GM04504 (cell line): ENCODE results near the gene RAB11FIP4.

Experiments used
- DNase-seq: peaks from one replicate; pipeline ENCODE4 v3.0.0-alpha.2; 2012; ENCODE audit warnings: low read depth

RAB11FIP4 gene

DNA sequence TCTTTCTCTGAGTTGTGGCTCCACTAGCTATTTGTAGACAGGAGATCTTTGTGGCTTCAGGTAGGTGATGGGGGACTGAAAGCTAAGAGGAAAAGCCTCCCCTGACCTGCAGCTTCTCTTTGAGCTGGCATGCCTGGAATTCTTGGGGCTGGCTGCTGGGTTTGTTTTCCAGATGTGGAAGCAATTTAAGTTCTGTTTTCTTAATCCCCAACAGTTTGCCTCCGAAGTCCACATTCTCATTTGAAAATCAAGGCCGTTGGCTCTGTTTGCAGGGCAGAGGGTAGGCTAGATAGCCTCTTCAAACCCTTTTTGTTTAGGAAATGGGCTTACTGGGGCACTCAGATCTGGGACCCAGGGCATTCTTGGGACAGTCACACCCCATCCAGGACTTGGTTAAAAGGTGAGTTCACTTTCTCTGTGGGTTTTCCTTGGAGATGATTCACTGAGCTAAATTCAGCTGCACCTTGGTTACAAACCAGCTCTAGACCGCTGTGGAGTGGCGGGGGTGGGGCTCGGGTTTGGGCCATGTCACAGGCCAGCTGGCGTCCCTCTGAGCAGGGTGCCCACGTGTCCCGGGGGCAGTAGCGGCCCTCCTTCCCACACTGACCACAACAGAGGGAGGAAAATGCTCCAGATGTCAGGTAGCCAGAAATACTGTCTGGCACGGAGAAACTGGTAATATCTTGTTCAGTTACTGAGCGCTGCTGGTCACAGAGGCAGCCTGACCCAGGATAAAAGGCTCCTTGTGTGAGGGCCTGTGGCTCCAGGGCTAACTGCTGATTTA is 108.5 kb downstream of the RAB11FIP4 start:
- no peak for DNase-seq

DNA sequence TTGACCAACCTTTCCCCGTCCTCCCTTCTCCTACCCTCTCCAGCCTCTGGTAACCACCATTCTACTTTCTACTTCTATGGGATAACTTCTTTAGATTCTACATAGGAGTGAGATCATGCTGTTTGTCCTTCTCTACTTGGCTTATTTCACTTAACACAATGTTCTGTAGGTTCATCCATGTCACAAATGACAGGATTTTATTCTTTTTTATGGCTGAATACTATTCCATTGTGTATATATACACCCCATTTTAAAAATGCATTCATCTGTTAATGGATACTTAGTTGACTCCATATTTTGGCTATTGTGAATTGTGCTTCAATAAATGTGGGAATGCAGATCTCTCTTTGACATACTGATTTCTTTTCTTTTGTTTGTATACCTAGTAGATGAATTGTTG is 115.0 kb downstream of the RAB11FIP4 start:
- DNase-seq: no peak

DNA sequence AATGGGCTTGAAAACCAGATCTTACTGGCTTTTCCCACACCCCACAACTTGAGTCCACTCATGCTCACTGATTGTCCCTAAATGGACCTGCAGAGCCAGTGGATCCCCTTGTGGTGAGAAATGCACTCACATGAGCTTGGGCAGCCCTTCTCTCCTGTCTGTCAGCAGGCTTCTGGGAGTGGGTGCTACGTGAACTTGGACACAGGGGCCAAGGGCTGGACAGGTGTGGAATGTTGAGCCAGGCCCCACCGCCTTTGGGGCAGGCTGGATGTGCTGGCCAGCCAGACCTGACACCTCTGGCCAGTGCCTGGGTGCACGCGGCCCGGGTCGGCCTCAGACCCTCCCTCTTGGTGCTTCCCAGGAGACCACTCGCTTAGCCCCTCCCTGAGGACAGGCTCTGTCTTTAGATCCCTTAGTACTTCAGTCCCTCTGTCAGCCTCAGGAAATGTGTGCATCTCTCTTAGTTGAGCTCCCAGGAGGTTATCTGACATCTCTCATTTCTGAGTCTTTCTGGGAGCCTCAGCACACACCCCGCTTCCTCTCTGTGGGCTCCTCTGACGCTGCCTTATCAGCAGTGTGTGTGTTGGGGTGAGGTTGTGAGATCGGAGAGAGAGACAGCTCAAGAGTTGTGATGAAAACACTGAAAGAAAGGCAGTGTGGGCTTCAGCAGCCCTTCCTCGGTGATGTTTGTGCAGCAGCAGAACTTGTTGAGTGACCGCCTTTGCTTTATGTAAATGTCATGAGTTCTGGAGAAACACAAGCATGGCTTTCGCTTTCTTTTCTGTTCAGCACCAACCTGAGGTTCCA is 117.0 kb downstream of the RAB11FIP4 start:
- no peak for DNase-seq

DNA sequence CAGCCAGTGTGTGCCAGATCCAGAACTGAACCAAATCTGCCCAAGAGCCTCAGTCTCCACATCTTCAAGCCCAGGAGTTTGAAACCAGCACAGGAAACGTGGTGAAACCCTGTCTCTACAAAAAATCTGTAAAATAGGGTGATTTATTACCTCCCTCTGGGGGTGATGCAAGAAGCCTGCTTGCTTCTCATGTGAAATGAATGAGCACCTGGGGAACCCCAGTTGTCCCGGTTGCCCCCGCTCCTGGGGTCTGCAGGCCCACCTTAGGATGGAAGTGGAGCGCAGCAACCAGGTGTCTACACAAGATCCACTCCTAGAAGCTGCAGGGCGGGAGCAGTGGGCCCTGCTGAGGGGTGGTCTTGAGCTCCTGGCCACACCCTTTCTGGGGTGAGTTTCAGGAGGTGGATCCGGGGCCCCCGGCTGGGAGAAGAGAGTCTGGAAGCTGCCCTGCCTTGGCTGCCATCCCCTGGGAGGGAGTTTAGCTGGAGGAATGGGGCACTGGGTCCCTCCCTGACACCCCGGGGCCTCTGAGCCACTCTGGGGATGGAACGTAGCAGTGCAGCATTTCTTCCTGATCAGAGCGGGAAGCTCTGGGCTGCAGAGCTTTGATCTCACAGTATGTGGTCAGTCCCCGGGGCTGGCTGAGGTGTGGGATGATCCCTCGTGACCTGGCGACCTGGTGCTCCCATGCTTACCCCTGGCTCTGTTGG is 117.8 kb downstream of the RAB11FIP4 start:
- no peak for DNase-seq

DNA sequence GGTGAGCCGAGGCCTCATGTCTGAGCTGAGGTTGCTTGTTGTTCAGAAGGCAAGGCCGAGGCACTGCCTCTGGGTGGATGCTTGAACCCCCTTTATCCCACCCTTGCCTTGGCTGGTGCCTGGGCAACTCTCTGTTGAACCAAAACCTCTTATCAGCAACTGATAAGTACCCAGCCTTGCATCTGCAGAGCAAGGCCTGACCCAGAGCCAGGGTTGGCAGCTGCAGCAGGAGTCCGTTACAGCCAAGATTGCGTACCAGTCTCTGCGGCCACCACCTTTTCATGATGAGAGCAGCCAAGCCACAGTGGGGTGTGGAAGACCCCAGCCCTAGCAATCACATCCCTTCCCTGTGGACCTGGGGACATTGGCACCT is 118.3 kb downstream of the RAB11FIP4 start:
- DNase-seq: no peak

DNA sequence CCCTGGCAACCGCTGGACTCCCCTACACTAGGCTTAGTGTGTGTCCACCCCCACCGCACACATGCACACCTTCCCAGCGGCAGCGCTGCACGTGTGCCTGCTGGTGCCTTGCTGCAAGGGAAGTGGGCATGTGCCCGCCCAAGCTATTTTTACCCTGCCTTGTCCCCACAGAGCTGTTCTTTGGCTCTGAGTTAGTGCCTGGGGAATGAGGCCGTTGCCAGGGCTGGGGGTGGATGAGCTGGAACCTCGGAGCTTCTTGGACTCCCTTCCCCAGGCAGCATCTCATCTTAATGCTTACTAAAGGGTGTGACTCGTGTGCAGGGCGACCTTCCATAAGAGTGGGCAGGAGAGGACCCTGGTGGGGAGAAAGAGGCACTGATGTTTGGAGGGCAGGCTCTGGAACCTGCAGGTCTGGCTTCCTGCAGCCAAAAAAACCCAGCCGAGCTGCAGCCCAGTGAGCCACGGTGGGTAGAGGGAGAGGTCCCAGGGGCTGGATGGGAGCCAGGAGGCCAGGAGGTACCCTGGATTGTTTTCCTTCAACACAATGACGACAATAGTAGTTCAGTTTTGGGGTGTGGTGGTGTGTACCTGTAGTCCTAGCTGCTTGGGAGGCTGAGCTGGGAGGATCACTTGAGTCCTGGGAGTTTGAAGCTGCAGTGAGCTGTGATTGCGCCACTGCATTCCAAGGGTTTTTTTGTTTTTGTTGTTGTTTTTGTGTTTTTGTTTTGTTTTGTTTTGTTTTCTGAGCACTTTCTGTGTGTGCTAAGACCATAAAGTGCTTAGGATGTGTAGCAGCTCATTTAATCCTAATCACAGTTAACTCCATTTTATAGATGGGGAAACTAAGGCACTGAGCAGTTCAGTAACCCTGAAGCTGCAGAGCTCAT is 119.1 kb downstream of the RAB11FIP4 start:
- no peak for DNase-seq

DNA sequence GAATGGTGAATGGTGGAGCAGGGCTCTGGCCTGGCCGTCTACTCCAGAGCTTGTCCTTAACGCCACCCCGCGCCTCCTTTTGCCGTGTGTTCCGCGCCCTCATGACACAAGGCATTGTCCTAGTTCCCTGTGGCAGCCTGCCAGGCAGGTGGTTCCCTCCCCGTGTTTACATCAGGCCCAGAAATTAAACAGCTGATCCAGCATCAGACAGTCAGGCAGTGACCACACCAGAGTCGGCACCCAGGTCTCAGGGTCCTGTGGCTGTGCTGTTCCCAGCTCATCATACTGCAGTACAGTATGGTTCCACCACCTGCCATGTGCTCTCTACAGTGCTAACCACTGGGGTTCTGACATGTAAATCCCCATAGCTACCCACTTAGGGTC is 119.7 kb downstream of the RAB11FIP4 start:
- no peak for DNase-seq

DNA sequence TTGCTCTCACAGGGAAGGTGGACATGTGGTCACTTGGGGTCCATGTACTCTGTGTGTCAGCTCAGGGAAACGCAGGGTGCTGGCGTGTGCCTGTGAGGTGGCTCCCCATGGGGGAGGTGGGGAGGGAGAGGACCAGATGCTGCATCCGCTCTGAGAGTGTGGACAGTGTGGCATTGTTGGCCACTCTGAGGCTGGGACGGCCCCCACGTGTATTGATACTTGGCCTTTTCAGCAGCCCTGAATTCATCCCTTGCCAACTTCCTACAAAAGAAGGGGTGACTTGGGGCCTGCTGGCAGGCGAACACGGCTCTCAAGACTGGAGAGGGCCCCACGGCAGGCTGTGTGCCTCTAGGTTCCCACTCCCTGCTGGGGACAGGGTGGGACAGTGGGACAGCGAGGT is 120.1 kb downstream of the RAB11FIP4 start:
- DNase-seq: no peak

DNA sequence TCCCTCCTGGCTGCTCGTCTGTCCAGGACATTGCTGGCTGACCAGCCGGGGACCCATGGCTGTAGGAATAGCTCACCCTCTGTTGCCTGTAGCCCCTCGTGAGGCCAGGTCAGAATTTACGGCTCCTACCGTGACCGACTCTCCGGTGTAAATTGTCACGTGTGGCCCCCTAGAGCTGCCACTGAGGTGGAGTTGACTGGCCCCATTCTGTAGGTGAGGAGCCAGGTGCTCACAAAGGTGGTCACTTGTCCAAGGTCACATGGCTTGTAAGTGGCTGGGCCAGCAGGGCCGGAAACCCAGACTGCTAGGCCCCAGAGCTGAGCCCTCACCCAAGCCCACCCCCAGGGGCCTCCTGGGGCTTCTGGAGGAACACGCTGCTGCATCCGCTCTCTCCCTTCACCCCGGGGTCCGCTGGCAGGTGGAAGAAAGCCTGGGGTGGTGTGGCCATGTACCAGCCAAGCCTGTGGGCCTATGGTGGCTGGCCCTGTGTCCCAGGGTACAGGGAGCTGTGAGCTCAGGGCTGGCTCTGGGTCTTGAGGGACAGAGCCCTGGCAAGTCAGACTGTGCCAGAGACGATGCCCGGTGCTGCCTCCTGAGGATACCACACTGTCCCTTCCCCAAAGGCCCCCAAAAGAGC is 120.7 kb downstream of the RAB11FIP4 start:
- no peak for DNase-seq

DNA sequence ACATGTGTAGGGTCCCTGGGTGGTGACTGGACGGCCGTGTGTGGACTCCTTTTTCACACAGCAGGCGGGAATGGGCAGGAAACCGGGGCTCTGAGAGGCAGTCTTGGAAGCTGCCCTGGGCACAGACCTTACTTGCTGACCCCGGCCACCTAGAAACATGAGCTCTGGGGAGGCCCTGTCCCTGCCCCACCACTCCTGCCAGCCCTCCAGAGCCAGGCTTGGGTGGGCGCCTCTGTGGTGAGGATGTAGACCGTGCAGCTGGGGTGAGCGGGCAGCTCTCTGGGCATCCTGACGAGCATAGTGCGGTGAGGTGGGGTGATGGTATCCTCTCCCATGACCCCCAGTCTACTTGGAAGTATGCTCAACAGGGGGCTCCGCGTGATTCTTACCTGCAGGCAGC is 121.3 kb downstream of the RAB11FIP4 start:
- no peak for DNase-seq

DNA sequence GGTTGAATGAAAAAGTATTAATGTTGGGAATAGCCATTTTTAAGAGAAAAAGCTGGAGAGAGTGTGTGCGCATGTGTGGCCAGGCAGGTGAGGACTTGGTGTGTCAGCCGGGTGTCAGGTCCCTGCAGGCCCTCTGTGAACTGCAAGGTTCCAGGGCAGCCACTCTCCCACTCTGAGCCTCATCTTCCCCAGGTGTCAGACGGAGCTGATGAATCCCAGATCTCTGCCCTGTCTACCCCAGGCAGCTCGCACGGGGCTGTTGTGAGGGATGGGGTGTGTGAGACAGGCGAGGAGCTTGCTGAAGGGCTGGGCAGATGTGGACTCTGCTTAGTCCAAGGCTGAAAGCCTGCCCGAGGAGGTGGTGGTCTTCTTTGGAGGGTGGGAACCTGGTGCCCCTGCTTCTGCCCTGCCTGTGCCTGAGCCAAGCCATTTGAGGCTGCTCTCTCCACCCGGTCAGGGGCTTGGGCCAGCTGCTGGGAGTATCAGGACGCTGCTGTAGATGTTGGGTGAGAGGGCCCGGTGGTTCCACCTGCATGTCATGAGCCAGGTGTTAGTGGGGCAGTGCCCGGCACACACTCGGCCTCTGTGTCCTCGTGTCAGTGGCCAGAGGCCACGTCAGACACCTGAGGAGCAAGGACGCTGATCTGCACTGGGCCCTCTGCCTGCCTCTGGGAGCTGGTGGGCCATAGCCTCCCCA is 122.4 kb downstream of the RAB11FIP4 start:
- no peak for DNase-seq

DNA sequence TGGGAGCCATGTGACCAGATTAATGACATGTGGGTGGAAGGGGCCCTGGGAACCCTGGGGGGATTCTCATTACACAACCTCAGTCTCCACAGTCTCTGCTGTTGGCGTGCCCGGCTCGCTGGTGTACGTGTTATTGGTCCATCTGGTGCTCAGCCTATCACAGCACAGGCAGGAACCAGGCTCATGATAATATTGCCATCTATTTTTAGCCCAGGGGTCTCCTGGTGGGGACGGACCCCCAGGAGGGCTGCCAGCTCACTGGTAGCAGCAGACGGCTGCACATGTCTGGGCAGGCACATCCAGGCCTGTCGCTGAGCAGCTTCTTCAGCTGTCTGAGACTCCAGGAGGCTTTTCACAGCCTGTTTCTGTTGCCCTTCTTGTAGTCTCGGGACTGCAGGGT is 123.8 kb downstream of the RAB11FIP4 start:
- DNase-seq: no peak

DNA sequence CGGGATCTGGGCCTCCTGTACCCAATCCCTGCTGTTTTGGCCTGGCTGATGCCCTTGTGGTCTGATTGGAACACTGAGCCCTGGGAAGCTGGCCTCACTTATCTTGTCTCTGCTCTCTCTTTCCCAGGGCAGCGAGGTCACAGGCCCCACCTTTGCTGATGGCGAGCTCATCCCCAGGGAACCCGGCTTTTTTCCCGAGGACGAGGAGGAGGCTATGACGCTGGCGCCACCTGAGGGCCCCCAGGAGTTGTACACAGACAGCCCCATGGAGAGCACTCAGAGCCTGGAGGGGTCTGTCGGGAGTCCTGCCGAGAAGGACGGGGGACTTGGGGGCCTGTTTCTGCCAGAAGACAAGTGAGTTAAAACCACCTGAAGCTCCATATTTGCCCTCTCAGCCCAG is 126.0 kb downstream of the RAB11FIP4 start:
- DNase-seq: no peak

DNA sequence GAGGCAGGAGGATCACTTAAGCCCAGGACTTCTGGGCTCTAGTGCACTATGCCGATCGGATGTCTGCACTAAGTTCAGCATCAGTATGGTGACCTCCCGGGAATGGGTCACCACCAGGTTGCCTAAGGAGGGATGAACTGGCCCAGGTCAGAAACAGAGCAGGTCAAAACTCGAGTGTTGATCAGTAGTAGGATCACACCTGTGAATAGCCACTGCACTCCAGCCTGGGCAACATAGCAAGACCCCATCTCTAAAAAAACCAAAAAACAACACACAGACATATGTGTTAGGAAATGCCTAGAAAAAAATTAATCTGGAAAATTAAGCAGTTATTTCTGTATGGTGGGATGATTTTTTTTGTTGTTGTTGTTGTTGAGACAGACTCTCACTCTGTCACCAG is 127.0 kb downstream of the RAB11FIP4 start:
- no peak for DNase-seq

DNA sequence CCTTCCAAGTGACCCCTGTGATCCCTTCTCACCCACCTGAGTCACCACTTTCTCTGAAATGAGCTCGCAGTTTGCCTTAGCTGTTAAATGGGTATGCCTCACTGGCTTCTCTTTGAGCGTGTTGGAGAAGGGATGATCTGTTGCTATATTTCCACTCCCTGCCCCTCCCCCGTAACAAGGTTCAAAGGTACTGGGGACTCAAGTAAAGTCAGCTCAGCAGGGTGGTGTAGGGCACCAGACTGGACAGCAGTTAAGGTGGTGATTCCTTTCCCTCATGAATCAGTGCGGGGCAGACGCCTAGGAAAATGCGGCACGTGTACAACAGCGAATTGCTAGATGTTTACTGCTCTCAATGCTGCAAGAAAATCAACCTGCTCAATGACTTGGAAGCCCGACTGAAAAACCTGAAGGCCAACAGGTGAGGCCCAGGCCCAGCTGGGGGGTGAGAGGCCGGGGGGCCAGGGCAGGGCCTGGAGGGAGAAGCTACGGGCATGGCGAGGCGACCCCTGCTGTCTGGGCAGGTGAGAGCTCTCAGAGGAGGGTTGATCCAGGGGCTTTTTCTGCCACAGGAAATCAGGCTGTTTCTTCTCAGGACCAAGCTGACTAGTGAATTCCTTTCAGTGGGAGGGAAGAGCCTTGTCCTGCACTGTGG is 130.3 kb downstream of the RAB11FIP4 start:
- no peak for DNase-seq

DNA sequence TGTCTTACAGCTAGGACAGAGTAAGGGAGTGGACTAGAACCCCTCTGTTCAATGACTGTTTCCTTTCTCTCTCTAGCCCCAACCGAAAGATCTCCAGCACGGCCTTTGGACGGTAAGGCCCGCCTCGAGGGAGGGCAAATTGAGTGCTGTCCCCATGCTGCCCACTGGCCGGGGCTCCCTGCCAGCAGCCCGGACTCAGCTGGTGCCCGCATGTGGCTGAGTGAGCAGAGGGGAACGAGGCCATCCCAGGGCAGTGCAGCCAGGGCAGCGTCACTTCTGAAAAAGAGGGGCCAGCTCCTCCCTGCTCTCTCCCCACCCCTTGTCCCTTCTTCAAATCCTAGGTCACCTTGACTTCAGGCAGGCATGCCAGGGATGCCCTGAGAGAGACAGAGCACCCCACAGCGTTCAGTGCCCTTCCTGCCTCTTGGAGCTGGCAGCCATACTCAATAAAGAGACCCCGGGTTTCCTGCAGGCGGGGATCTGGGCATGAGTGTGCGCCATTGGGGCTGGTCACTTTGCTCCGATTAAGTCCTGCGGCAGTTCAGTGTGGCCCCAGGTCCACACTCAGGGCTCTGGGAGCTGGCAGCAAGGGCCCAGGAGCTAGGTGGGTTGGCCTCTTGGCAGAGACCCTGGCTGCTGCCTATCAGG is 130.9 kb downstream of the RAB11FIP4 start:
- DNase-seq: no peak

DNA sequence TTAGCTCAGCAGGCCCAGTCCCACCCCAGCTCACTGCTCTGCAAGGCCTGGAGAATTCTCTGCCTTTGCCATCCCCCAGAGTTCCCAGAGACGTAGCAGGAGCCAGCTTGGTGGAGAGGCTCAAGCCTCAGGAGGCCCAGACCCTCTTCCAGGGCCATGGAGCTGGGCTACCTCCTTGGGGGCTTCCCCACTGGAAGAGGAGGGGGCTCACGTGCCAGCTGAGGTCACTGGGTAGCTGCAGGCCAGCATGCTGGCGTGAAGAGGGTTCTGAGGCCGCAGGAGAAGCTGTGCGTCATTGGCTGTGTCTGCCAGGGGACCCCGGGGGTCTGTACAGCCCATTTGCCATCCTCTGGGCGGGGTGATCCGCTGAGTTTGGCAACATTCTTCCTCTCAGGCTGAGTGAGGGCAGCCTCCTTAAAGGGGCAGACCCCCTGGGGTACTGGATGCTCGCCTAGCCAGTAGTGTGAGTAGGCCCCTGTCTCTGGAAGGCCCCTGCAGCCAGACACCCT is 131.6 kb downstream of the RAB11FIP4 start:
- DNase-seq: no peak

DNA sequence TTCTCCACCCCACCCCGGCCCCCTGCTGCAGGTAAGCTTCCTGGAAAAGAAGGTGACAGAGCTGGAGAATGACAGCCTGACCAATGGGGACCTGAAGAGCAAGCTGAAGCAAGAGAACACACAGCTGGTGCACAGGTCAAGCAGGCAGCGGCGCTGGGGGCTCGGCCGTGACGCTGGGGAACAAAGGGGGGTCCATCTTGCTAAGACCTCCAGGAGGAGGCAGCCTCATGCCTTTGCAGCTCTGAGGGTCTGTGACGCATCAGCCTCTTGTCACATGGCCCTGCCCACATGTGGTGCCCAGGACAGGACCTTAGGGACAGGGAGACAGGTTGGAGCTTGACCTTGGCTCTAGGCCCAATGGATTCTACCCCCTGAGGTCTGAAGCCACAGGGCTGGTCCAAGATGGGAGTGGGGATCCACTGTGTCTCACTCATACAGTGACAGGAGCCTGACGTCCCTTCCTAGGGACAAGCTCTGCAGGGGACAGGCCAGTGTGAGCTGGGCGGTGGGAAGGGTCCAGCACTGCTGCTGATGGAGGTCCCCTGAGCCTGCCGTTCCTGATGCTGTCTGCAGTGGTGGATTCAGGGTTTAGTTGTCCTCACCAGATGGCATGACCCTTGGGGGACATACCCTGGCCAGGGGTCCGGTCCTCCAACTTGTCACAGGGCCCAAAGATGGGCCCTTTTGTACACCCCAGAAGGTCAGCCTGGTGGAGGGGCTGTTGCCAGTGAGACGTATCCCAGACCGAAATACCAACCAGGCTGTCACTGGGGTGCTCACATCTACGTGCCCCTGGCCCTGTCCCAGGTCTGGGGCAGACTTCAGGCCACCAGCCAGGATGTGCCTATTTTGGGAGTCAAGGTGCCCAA is 132.6 kb downstream of the RAB11FIP4 start:
- DNase-seq: no peak
